IMR-90 (cell line): ENCODE measurements around the gene MTF2.

ENCODE experiments used
- CTCF ChIP-seq: conservative IDR thresholded peaks from 2 replicates; pipeline ENCODE4 v1.5.1; 2012; ENCODE audit warnings: mild to moderate bottlenecking, low read depth, low read length, improper control_type of control experiment
- POLR2A ChIP-seq: IDR thresholded peaks from 2 replicates; pipeline ENCODE4 v1.6.1; 2012; ENCODE audit warnings: mild to moderate bottlenecking, low read depth, low read length

GRCh38 chr1:93114391-93114790, 35.3 kb downstream of the MTF2 start:
- TF ChIP-seq CTCF = no peak
- no peak for TF ChIP-seq POLR2A
